Bone marrow (tissue), 2 donors: ENCODE measurements around the gene BCAR1.
"Not testable (repeated sequence)": the region's sequence is repeated elsewhere in the genome, so short reads cannot be mapped to it uniquely, and the experiment has no call there.

Source experiments
- DNase-seq, 2 donors: peaks; one replicate each; lab custom pipeline; 2025; lab: John Stamatoyannopoulos, UW

Gene BCAR1

GRCh38 chr16:75251280-75252048 lies at the start of gene BCAR1:
Gene BCAR1 (minus strand): TSS chr16:75251624. CDS start chr16:75251482, 142 bp downstream.
- no peak for DNase-seq

GRCh38 chr16:75298267-75298666 lies 46.8 kb upstream of the BCAR1 start:
- DNase-seq = no peak

- no peak for DNase-seq
These were observed 45.2 kb upstream of the BCAR1 start for GRCh38 chr16:75296606-75297005.

GRCh38 chr16:75294773-75295459 lies 43.5 kb upstream of the BCAR1 start:
- no peak for DNase-seq

- no peak for DNase-seq
These were observed 42.3 kb upstream of the BCAR1 start for GRCh38 chr16:75293772-75294171.

GRCh38 chr16:75293173-75293572 lies 41.7 kb upstream of the BCAR1 start:
- DNase-seq = no peak

- DNase-seq = no peak
These were observed 41.3 kb upstream of the BCAR1 start for GRCh38 chr16:75292691-75293090.

- DNase-seq = no peak
These were observed 37.8 kb upstream of the BCAR1 start for GRCh38 chr16:75289189-75289588.

GRCh38 chr16:75288596-75289120 lies 37.2 kb upstream of the BCAR1 start:
- no peak for DNase-seq

- DNase-seq = no peak
These were observed 36.8 kb upstream of the BCAR1 start for GRCh38 chr16:75288181-75288580.

GRCh38 chr16:75287708-75288107 lies 36.3 kb upstream of the BCAR1 start:
- DNase-seq = no peak

GRCh38 chr16:75286389-75286788 lies 35.0 kb upstream of the BCAR1 start:
- no peak for DNase-seq

- no peak for DNase-seq
These were observed 31.2 kb upstream of the BCAR1 start for GRCh38 chr16:75282466-75283281.

GRCh38 chr16:75281826-75282225 lies 30.4 kb upstream of the BCAR1 start:
- DNase-seq = no peak

- DNase-seq = not testable (repeated sequence)
These were observed 29.6 kb upstream of the BCAR1 start for GRCh38 chr16:75281009-75281408.

GRCh38 chr16:75280331-75280804 lies 28.9 kb upstream of the BCAR1 start:
- DNase-seq = no peak

GRCh38 chr16:75279305-75279704 lies 27.9 kb upstream of the BCAR1 start:
- DNase-seq = no peak

GRCh38 chr16:75273054-75273925 lies 21.9 kb upstream of the BCAR1 start:
- no peak for DNase-seq

- not testable (repeated sequence) for DNase-seq
These were observed 21.2 kb upstream of the BCAR1 start for GRCh38 chr16:75272629-75273028.

- no peak for DNase-seq
These were observed 20.7 kb upstream of the BCAR1 start for GRCh38 chr16:75272097-75272551.

- DNase-seq = no peak
These were observed 20.1 kb upstream of the BCAR1 start for GRCh38 chr16:75271441-75272096.
